ENCODE results near the gene MAPKAPK3.
"Not testable (repeated sequence)": the region's sequence is repeated elsewhere in the genome, so short reads cannot be mapped to it uniquely, and the experiment has no call there.

MAPKAPK3 gene

DNA sequence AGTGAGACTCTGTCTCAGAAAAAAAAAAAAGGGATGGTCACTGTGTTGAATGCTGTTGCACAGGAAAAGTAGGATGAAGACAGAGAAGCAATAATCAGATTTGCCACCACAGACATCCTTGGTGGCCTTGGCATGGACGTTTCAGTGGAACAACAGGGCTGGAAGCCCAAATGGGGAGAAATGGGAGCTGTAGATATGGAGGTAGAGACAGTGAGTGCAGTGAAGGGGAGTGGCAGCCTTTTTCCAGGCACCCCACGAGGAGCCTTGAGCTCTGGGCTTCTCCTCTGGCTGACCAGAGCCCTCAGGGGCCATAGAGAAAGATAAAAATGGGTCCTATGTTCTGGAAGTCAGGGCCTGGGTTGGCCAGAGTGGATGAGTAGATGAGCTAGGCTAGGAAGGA is 45.5 kb downstream of the MAPKAPK3 start:
- TF ChIP-seq, protein P1, sequence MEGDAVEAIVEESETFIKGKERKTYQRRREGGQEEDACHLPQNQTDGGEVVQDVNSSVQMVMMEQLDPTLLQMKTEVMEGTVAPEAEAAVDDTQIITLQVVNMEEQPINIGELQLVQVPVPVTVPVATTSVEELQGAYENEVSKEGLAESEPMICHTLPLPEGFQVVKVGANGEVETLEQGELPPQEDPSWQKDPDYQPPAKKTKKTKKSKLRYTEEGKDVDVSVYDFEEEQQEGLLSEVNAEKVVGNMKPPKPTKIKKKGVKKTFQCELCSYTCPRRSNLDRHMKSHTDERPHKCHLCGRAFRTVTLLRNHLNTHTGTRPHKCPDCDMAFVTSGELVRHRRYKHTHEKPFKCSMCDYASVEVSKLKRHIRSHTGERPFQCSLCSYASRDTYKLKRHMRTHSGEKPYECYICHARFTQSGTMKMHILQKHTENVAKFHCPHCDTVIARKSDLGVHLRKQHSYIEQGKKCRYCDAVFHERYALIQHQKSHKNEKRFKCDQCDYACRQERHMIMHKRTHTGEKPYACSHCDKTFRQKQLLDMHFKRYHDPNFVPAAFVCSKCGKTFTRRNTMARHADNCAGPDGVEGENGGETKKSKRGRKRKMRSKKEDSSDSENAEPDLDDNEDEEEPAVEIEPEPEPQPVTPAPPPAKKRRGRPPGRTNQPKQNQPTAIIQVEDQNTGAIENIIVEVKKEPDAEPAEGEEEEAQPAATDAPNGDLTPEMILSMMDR (IDR thresholded peaks at IDR 0.05; ENCODE audit: insufficient read depth, low read length, poor library complexity, severe bottlenecking) = no peak
- peaks cover 3% of the 10 kb centered on the region for H3K27me3 ChIP-seq (replicated peaks; ENCODE audit: control insufficient read depth, insufficient read depth, low read length)
- no peaks in the 10 kb centered on the region for H3K36me3 ChIP-seq (ENCODE audit: control insufficient read depth, insufficient read depth, low read length)
- DNase-seq (ENCODE audit: extremely low read depth, insufficient read length) = no peak
- H3K4me3 ChIP-seq (replicated peaks; ENCODE audit: low read depth, low read length) = no peak overlapping the region

- H3K36me3 ChIP-seq (ENCODE audit: control insufficient read depth, insufficient read depth, low read length) = no peaks in the 10 kb centered on the region
- TF ChIP-seq, protein P1 (IDR thresholded peaks at IDR 0.05; ENCODE audit: insufficient read depth, low read length, poor library complexity, severe bottlenecking) = no peak
- DNase-seq (ENCODE audit: extremely low read depth, insufficient read length) = no peak
- no peak overlapping the region for H3K4me3 ChIP-seq (replicated peaks; ENCODE audit: low read depth, low read length)
- H3K27me3 ChIP-seq (replicated peaks; ENCODE audit: control insufficient read depth, insufficient read depth, low read length) = peaks cover 4% of the 10 kb centered on the region
Measured at GRCh38 chr3:50665081-50665840, 48.3 kb downstream of the MAPKAPK3 start.

GRCh38 chr3:50665841-50666115 is 48.8 kb downstream of the MAPKAPK3 start:
- H3K27me3 ChIP-seq (replicated peaks; ENCODE audit: control insufficient read depth, insufficient read depth, low read length); H3K36me3 ChIP-seq (ENCODE audit: control insufficient read depth, insufficient read depth, low read length); H3K4me3 ChIP-seq (replicated peaks; ENCODE audit: low read depth, low read length); DNase-seq (ENCODE audit: extremely low read depth, insufficient read length): not testable (repeated sequence)

DNA sequence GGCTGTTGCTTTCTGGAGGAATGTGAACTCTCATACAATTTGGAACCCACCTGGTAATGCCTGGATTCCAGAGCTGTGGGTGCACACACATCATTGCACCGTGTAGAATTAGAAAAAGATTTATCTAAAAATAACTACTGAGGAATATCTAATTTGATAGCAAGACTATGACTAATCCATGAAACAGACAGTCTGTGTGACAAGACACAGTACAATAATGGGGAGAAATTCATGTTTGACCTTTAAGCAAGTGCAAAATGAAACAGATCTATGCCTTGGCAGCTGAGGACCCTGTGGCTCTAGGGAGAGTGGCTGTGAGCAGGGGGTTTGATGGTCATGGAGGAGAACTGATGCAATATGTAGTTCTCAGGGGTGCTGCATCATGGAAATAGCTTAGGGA is 49.9 kb downstream of the MAPKAPK3 start:
- no peak for DNase-seq (ENCODE audit: extremely low read depth, insufficient read length)
- TF ChIP-seq, protein P1 (IDR thresholded peaks at IDR 0.05; ENCODE audit: insufficient read depth, low read length, poor library complexity, severe bottlenecking) = no peak
- H3K36me3 ChIP-seq (ENCODE audit: control insufficient read depth, insufficient read depth, low read length) = no peaks in the 10 kb centered on the region
- peaks cover 2% of the 10 kb centered on the region for H3K27me3 ChIP-seq (replicated peaks; ENCODE audit: control insufficient read depth, insufficient read depth, low read length)
- H3K4me3 ChIP-seq (replicated peaks; ENCODE audit: low read depth, low read length) = no peak overlapping the region

DNA sequence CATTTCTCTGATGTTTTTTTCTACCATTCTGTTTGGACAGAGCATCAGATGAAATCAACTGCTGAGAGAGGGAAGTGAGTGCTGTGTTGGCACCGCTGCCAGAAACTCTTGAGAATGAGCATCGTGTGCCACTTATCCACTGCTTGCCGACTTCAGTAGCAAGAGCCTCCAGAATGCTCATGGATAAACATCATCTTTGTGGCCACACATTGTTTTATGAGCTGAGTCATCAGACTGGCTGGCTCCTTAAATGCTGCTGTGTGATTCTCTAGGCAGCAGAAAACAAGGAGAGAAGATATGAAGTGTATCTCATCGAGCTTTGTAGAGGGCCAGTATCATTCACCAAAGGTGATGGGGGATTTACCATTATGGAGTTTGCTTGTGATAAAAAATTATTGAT is 54.4 kb downstream of the MAPKAPK3 start:
- no peak overlapping the region for H3K4me3 ChIP-seq (replicated peaks; ENCODE audit: low read depth, low read length)
- peaks cover 3% of the 10 kb centered on the region for H3K27me3 ChIP-seq (replicated peaks; ENCODE audit: control insufficient read depth, insufficient read depth, low read length)
- no peak for DNase-seq (ENCODE audit: extremely low read depth, insufficient read length)
- TF ChIP-seq, protein P1 (IDR thresholded peaks at IDR 0.05; ENCODE audit: insufficient read depth, low read length, poor library complexity, severe bottlenecking) = no peak
- no peaks in the 10 kb centered on the region for H3K36me3 ChIP-seq (ENCODE audit: control insufficient read depth, insufficient read depth, low read length)

- H3K27me3 ChIP-seq (replicated peaks; ENCODE audit: control insufficient read depth, insufficient read depth, low read length) = peaks cover 3% of the 10 kb centered on the region
- DNase-seq (ENCODE audit: extremely low read depth, insufficient read length) = no peak
- H3K36me3 ChIP-seq (ENCODE audit: control insufficient read depth, insufficient read depth, low read length) = no peaks in the 10 kb centered on the region
Measured at GRCh38 chr3:50672656-50673055, 55.7 kb downstream of the MAPKAPK3 start.

More at GRCh38 chr3:50672656-50673055, 55.7 kb downstream of the MAPKAPK3 start:
- TF ChIP-seq, protein P1 (IDR thresholded peaks at IDR 0.05; ENCODE audit: insufficient read depth, low read length, poor library complexity, severe bottlenecking) = no peak
- no peak overlapping the region for H3K4me3 ChIP-seq (replicated peaks; ENCODE audit: low read depth, low read length)
